GM23338 (cell line): ENCODE results near the gene PAK4. TPM values are rescaled to one million over a fixed set of nuclear protein-coding genes. Genes with fewer than 3 reads are reported as not detected.

Experiments used
- ATAC-seq: fragments of 200-7000 bp; cut with Tn5 transposase; 3 replicates; pipeline ENCODE4 v1.9.1; 2020
- DNase-seq: peaks from one replicate; pipeline ENCODE4 v3.0.0-alpha.2; 2015; ENCODE audit warnings: low spot score
- H2AFZ ChIP-seq: fragments of 200-600 bp; sonication (generic); 2 replicates; pipeline ENCODE4 v1.8.0; 2016; ENCODE audit warnings: antibody characterized with exemption, mild to moderate bottlenecking, moderate library complexity
- H3F3A ChIP-seq: fragments of 200-600 bp; sonication (generic); replicated peaks from 2 replicates; pipeline ENCODE4 v1.8.0; 2017; ENCODE audit warnings: antibody characterized with exemption, mixed run types, low read depth
- H3K27ac ChIP-seq: fragments of 200-600 bp; sonication (generic); 2 replicates; pipeline ENCODE4 v1.6.1; 2016; ENCODE audit warnings: low read depth
- H3K27me3 ChIP-seq: fragments of 200-600 bp; sonication (generic); 2 replicates; pipeline ENCODE4 v1.8.0; 2016; ENCODE audit warnings: mild to moderate bottlenecking, mixed run types, moderate library complexity; ENCODE audit not compliant: insufficient read depth
- H3K36me3 ChIP-seq: fragments of 200-600 bp; sonication (generic); 2 replicates; pipeline ENCODE4 v1.8.0; 2016; ENCODE audit warnings: mild to moderate bottlenecking; ENCODE audit not compliant: insufficient read depth
- H3K4me1 ChIP-seq: fragments of 200-600 bp; sonication (generic); 2 replicates; pipeline ENCODE4 v1.8.0; 2016; ENCODE audit warnings: mild to moderate bottlenecking, moderate library complexity; ENCODE audit not compliant: insufficient read depth
- H3K4me2 ChIP-seq: fragments of 200-600 bp; sonication (generic); 2 replicates; pipeline ENCODE4 v1.7.1; 2017; ENCODE audit warnings: mixed run types
- H3K4me3 ChIP-seq: fragments of 200-600 bp; sonication (generic); 2 replicates; pipeline ENCODE4 v1.6.1; 2016; ENCODE audit warnings: mixed run types
- H3K79me2 ChIP-seq: fragments of 200-600 bp; sonication (generic); replicated peaks from 2 replicates; pipeline ENCODE4 v1.8.0; 2017; ENCODE audit warnings: mild to moderate bottlenecking; ENCODE audit not compliant: insufficient read depth
- H3K9me2 ChIP-seq: fragments of 200-600 bp; sonication (generic); 2 replicates; pipeline ENCODE4 v1.8.0; 2017; ENCODE audit not compliant: insufficient read depth
- H4K20me1 ChIP-seq: fragments of 200-600 bp; sonication (generic); replicated peaks from 2 replicates; pipeline ENCODE4 v1.8.0; 2017; ENCODE audit warnings: mild to moderate bottlenecking; ENCODE audit not compliant: insufficient read depth
- H3K27ac Mint-ChIP-seq: 2 replicates; pipeline ENCODE4 v1.8.0; 2020; ENCODE audit warnings: inconsistent platforms, mild to moderate bottlenecking, moderate library complexity, mixed read lengths
- H3K27me3 Mint-ChIP-seq: 3 replicates; pipeline ENCODE4 v1.8.0; 2022; ENCODE audit warnings: low read depth, mild to moderate bottlenecking, moderate library complexity, mixed read lengths, inconsistent platforms; ENCODE audit not compliant: insufficient read depth, poor library complexity
- H3K36me3 Mint-ChIP-seq: 3 replicates; pipeline ENCODE4 v1.8.0; 2021; ENCODE audit warnings: low read depth, mild to moderate bottlenecking, inconsistent platforms, moderate library complexity, mixed read lengths
- H3K4me1 Mint-ChIP-seq: 3 replicates; pipeline ENCODE4 v1.8.0; 2020; ENCODE audit warnings: mild to moderate bottlenecking, inconsistent platforms, mixed read lengths
- H3K4me3 Mint-ChIP-seq: 3 replicates; pipeline ENCODE4 v1.8.0; 2021; ENCODE audit warnings: moderate library complexity, mild to moderate bottlenecking, inconsistent platforms, mixed read lengths
- H3K9me3 Mint-ChIP-seq: 3 replicates; pipeline ENCODE4 v1.8.0; 2020; ENCODE audit warnings: moderate library complexity, mild to moderate bottlenecking, inconsistent platforms, mixed read lengths
- CREB1 ChIP-seq: fragments of 250-450 bp; sonication (Bioruptor Pico); IDR thresholded peaks from 2 replicates; pipeline ENCODE4 v1.5.0; 2020; ENCODE audit warnings: low read depth, mild to moderate bottlenecking, moderate library complexity
- CTCF ChIP-seq, 2 experiments: fragments of 200-600 bp in 1 of 2; sonication (generic) in 1 of 2; conservative IDR thresholded peaks; 2 replicates each; pipeline versions ENCODE4 v1.5.1 to v1.6.1; 2016 to 2017; ENCODE audit warnings: antibody characterized with exemption in 2 of 2, low read depth in 2 of 2, mild to moderate bottlenecking in 2 of 2, moderate library complexity in 1 of 2
- ETS1 ChIP-seq: IDR thresholded peaks from 2 replicates; pipeline ENCODE4 v1.6.1; 2016; ENCODE audit warnings: antibody characterized with exemption
- EZH2 ChIP-seq: fragments of 200-600 bp; sonication (generic); IDR thresholded peaks from one replicate; pipeline ENCODE4 v1.8.0; 2017; ENCODE audit warnings: antibody characterized with exemption, mild to moderate bottlenecking, low read depth; ENCODE audit not compliant: unreplicated experiment
- EZH2phosphoT487 ChIP-seq: fragments of 200-600 bp; sonication (generic); IDR thresholded peaks from one replicate; pipeline ENCODE4 v1.8.1; 2018; ENCODE audit warnings: antibody characterized with exemption; ENCODE audit not compliant: unreplicated experiment
- JUNB ChIP-seq: IDR thresholded peaks from one replicate; pipeline ENCODE4 v1.6.1; 2016; ENCODE audit warnings: antibody characterized with exemption; ENCODE audit not compliant: unreplicated experiment
- NANOG ChIP-seq: IDR thresholded peaks from 2 replicates; pipeline ENCODE4 v1.6.1; 2016; ENCODE audit warnings: antibody characterized with exemption, borderline replicate concordance
- POLR2AphosphoS5 ChIP-seq: IDR thresholded peaks from 2 replicates; pipeline ENCODE4 v1.6.1; 2016; ENCODE audit warnings: antibody characterized with exemption, low read depth
- REST ChIP-seq: IDR thresholded peaks from one replicate; pipeline ENCODE4 v1.6.1; 2018; ENCODE audit warnings: antibody characterized with exemption; ENCODE audit not compliant: unreplicated experiment
- STAT1 ChIP-seq: IDR thresholded peaks from one replicate; pipeline ENCODE4 v1.6.1; 2016; ENCODE audit warnings: antibody characterized with exemption; ENCODE audit not compliant: unreplicated experiment
- ZNF114 ChIP-seq: fragments of 250-450 bp; sonication (Bioruptor Pico); IDR thresholded peaks from 2 replicates; pipeline ENCODE4 v1.5.0; 2020; ENCODE audit warnings: mild to moderate bottlenecking, moderate library complexity
- ZNF331 ChIP-seq: fragments of 250-450 bp; sonication (Bioruptor Pico); IDR thresholded peaks from 2 replicates; pipeline ENCODE4 v1.5.0; 2020; ENCODE audit warnings: low read depth, mild to moderate bottlenecking, moderate library complexity
- ZNF462 ChIP-seq: fragments of 250-450 bp; sonication (Bioruptor Pico); IDR thresholded peaks from 2 replicates; pipeline ENCODE4 v1.5.0; 2020; ENCODE audit warnings: mild to moderate bottlenecking, moderate library complexity
- polyA plus RNA-seq: library from polyadenylated mRNA; unstranded; fragments of >200 nt; fragmentation: Nextera tagmentation; extraction: Ambion mirVana; gene quantifications from 2 replicates; pipeline ENCODE4 v1.2.1, GENCODE V29; 2016
- total RNA-seq: library from RNA; depleted of rRNA; stranded (reverse); fragments of >200 nt; shearing (Covaris generic); gene quantifications from 2 replicates; pipeline ENCODE4 v1.2.3, GENCODE V29; 2014

Gene PAK4
- total and polyA plus RNA-seq, 2 experiments from 2014 or later: 28.7 to 35.4 TPM

GRCh38 chr19:39150235-39150634 is 24.6 kb downstream of the PAK4 start:
- H3K4me1 Mint-ChIP-seq: peaks cover 45% of the 10 kb centered on the region
- no peak for ATAC-seq
- Histone ChIP-seq H3K79me2 (peaks cover 58% of the 10 kb centered on the region), H3K36me3 (no peaks in the 10 kb centered on the region), H3K27ac (no peak overlapping the region), H3F3A (peaks cover 11% of the 10 kb centered on the region; the same call in 1 of the 2 replicates), H3K27me3 (no peaks in the 10 kb centered on the region), H4K20me1 (peaks cover 13% of the 10 kb centered on the region), H3K4me2 (no peak overlapping the region), H3K4me1 (peaks cover 31% of the 10 kb centered on the region), H2AFZ (no peak overlapping the region), H3K4me3 (no peak overlapping the region), H3K9me2 (no peaks in the 10 kb centered on the region)
- TF ChIP-seq ZNF462 (no peak), EZH2 (no peak), CREB1 (no peak), ZNF114 (no peak), STAT1 (no peak), POLR2AphosphoS5 (no peak), REST (no peak), CTCF (conservative IDR thresholded peaks at IDR 0.05; ENCODE audit: low read depth in 2 of 2) (no peak), JUNB (no peak), ZNF331 (no peak), EZH2phosphoT487 (no peak), NANOG (no peak), ETS1 (no peak)
- no peak overlapping the region; the same call in 1 of the 2 replicates for H3K27ac Mint-ChIP-seq
- no peak for DNase-seq
- H3K9me3 Mint-ChIP-seq: peaks cover 6% of the 10 kb centered on the region; the same call in 2 of the 3 replicates
- H3K36me3 Mint-ChIP-seq: peaks cover 10% of the 10 kb centered on the region
- H3K4me3 Mint-ChIP-seq: no peak overlapping the region
- peaks cover 6% of the 10 kb centered on the region for H3K27me3 Mint-ChIP-seq
